ENCODE data around the gene RAB19. TPM values are rescaled to one million over a fixed set of nuclear protein-coding genes. Genes with fewer than 3 reads are reported as not detected.

Gene RAB19
- total RNA-seq, 1 experiment from 2014 or later = 10.8 TPM

DNA sequence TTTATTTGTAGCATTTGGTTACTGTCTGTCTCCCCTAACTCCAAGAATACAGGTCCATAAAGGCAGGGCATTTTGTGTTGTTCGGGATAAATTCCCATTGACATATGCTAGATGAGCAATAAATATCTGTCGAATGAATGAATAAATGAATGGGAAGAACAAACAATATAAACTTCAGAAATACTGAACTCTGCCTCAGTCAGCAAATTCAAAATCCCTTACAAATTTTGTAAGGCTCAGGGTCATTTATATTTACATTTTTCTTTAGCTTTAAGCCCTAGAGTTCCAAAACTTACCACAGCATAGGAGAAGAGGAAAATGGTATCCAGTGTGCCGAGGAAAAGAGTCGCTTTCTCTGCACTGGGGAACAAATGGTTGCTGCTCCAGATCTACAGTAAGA, 34.6 kb upstream of the RAB19 start:
- DNase-seq (ENCODE audit: low spot score) (no peak), ATAC-seq (no peak)
- H3K27ac Mint-ChIP-seq = peak overlapping the region; percentile 62; the same call in 1 of the 2 replicates
- peaks cover 39% of the 10 kb centered on the region for H3K36me3 Mint-ChIP-seq
- no peaks in the 10 kb centered on the region; the same call in 1 of the 2 replicates for H3K9me3 Mint-ChIP-seq
- CTCF ChIA-PET = no interaction called here
- no peak overlapping the region for H3K4me3 Mint-ChIP-seq
- no peaks in the 10 kb centered on the region for H3K27me3 Mint-ChIP-seq (ENCODE audit: low read depth)
- POLR2A ChIA-PET = interaction anchor here (0.7 kb wide), 1 partner anchor 73 kb away, joined by 4 read pairs; no protein-coding TSS in a partner anchor
- H3K4me1 Mint-ChIP-seq = peaks cover 12% of the 10 kb centered on the region
- TF ChIP-seq, protein P1, sequence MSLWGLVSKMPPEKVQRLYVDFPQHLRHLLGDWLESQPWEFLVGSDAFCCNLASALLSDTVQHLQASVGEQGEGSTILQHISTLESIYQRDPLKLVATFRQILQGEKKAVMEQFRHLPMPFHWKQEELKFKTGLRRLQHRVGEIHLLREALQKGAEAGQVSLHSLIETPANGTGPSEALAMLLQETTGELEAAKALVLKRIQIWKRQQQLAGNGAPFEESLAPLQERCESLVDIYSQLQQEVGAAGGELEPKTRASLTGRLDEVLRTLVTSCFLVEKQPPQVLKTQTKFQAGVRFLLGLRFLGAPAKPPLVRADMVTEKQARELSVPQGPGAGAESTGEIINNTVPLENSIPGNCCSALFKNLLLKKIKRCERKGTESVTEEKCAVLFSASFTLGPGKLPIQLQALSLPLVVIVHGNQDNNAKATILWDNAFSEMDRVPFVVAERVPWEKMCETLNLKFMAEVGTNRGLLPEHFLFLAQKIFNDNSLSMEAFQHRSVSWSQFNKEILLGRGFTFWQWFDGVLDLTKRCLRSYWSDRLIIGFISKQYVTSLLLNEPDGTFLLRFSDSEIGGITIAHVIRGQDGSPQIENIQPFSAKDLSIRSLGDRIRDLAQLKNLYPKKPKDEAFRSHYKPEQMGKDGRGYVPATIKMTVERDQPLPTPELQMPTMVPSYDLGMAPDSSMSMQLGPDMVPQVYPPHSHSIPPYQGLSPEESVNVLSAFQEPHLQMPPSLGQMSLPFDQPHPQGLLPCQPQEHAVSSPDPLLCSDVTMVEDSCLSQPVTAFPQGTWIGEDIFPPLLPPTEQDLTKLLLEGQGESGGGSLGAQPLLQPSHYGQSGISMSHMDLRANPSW (CRISPR knock-in tag; conservative IDR thresholded peaks at IDR 0.05; ENCODE audit: low read depth) = no peak
- TF ChIP-seq ZNF219 (CRISPR knock-in tag; IDR thresholded peaks at IDR 0.05; ENCODE audit: borderline replicate concordance) = no peak
- TF ChIP-seq, protein P2, sequence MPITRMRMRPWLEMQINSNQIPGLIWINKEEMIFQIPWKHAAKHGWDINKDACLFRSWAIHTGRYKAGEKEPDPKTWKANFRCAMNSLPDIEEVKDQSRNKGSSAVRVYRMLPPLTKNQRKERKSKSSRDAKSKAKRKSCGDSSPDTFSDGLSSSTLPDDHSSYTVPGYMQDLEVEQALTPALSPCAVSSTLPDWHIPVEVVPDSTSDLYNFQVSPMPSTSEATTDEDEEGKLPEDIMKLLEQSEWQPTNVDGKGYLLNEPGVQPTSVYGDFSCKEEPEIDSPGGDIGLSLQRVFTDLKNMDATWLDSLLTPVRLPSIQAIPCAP (CRISPR knock-in tag; IDR thresholded peaks at IDR 0.05) = no peak
- TF ChIP-seq, protein P3, sequence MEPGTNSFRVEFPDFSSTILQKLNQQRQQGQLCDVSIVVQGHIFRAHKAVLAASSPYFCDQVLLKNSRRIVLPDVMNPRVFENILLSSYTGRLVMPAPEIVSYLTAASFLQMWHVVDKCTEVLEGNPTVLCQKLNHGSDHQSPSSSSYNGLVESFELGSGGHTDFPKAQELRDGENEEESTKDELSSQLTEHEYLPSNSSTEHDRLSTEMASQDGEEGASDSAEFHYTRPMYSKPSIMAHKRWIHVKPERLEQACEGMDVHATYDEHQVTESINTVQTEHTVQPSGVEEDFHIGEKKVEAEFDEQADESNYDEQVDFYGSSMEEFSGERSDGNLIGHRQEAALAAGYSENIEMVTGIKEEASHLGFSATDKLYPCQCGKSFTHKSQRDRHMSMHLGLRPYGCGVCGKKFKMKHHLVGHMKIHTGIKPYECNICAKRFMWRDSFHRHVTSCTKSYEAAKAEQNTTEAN (CRISPR knock-in tag; IDR thresholded peaks at IDR 0.05) = no peak
- no peak for TF ChIP-seq JAZF1 (CRISPR knock-in tag; IDR thresholded peaks at IDR 0.05)
- TF ChIP-seq, protein P4, sequence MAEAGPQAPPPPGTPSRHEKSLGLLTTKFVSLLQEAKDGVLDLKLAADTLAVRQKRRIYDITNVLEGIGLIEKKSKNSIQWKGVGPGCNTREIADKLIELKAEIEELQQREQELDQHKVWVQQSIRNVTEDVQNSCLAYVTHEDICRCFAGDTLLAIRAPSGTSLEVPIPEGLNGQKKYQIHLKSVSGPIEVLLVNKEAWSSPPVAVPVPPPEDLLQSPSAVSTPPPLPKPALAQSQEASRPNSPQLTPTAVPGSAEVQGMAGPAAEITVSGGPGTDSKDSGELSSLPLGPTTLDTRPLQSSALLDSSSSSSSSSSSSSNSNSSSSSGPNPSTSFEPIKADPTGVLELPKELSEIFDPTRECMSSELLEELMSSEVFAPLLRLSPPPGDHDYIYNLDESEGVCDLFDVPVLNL (CRISPR knock-in tag; IDR thresholded peaks at IDR 0.05; ENCODE audit: borderline replicate concordance, low read depth) = no peak
- TF ChIP-seq, protein P5, sequence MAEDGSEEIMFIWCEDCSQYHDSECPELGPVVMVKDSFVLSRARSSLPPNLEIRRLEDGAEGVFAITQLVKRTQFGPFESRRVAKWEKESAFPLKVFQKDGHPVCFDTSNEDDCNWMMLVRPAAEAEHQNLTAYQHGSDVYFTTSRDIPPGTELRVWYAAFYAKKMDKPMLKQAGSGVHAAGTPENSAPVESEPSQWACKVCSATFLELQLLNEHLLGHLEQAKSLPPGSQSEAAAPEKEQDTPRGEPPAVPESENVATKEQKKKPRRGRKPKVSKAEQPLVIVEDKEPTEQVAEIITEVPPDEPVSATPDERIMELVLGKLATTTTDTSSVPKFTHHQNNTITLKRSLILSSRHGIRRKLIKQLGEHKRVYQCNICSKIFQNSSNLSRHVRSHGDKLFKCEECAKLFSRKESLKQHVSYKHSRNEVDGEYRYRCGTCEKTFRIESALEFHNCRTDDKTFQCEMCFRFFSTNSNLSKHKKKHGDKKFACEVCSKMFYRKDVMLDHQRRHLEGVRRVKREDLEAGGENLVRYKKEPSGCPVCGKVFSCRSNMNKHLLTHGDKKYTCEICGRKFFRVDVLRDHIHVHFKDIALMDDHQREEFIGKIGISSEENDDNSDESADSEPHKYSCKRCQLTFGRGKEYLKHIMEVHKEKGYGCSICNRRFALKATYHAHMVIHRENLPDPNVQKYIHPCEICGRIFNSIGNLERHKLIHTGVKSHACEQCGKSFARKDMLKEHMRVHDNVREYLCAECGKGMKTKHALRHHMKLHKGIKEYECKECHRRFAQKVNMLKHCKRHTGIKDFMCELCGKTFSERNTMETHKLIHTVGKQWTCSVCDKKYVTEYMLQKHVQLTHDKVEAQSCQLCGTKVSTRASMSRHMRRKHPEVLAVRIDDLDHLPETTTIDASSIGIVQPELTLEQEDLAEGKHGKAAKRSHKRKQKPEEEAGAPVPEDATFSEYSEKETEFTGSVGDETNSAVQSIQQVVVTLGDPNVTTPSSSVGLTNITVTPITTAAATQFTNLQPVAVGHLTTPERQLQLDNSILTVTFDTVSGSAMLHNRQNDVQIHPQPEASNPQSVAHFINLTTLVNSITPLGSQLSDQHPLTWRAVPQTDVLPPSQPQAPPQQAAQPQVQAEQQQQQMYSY (CRISPR knock-in tag; IDR thresholded peaks at IDR 0.05) = no peak
- TF ChIP-seq, protein P6, sequence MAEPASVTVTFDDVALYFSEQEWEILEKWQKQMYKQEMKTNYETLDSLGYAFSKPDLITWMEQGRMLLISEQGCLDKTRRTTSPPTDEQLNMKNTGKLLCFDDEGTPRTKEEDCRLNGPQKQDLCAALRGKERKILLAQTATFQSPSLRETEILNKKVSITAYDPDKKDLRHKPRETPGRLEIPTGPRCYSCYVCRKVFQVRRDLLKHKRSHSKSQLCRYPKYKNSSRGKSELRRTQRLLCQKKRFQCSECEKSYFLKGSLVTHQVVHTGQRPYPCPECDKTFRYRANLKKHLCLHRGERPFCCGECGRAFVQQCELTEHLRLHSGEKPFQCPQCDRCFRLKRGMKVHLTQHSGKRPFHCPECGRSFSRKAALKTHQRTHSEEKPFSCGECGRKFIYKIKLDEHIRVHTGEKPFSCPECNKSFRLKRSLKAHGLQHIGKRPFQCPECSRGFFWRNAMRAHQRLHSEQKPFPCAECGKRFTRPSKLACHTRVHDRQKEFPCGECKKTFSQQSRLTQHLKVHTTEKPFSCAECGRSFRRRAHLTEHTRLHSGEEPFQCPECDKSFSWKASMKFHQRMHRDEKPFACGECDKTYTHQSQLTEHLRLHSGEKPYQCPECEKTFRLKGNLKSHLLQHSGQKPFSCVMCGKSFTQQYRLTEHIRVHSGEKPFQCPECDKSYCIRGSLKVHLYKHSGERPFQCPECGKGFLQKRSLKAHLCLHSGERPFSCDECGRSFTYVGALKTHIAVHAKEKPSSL (CRISPR knock-in tag; conservative IDR thresholded peaks at IDR 0.05) = no peak
- TF ChIP-seq PRRX2 (CRISPR knock-in tag; IDR thresholded peaks at IDR 0.05) = no peak
- no peak for TF ChIP-seq MYBL2 (CRISPR knock-in tag; IDR thresholded peaks at IDR 0.05)
- TF ChIP-seq, protein P7, sequence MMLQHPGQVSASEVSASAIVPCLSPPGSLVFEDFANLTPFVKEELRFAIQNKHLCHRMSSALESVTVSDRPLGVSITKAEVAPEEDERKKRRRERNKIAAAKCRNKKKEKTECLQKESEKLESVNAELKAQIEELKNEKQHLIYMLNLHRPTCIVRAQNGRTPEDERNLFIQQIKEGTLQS (CRISPR knock-in tag; conservative IDR thresholded peaks at IDR 0.05) = no peak
- no peak for TF ChIP-seq TEAD4 (CRISPR knock-in tag; IDR thresholded peaks at IDR 0.05)
- TF ChIP-seq, protein P8, sequence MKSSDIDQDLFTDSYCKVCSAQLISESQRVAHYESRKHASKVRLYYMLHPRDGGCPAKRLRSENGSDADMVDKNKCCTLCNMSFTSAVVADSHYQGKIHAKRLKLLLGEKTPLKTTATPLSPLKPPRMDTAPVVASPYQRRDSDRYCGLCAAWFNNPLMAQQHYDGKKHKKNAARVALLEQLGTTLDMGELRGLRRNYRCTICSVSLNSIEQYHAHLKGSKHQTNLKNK (CRISPR knock-in tag; IDR thresholded peaks at IDR 0.05) = no peak
- TF ChIP-seq, protein P9, sequence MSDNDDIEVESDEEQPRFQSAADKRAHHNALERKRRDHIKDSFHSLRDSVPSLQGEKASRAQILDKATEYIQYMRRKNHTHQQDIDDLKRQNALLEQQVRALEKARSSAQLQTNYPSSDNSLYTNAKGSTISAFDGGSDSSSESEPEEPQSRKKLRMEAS (CRISPR knock-in tag; IDR thresholded peaks at IDR 0.05) = no peak
- TF ChIP-seq, protein P10, sequence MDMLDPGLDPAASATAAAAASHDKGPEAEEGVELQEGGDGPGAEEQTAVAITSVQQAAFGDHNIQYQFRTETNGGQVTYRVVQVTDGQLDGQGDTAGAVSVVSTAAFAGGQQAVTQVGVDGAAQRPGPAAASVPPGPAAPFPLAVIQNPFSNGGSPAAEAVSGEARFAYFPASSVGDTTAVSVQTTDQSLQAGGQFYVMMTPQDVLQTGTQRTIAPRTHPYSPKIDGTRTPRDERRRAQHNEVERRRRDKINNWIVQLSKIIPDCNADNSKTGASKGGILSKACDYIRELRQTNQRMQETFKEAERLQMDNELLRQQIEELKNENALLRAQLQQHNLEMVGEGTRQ (CRISPR knock-in tag; IDR thresholded peaks at IDR 0.05) = no peak
- TF ChIP-seq, protein P11, sequence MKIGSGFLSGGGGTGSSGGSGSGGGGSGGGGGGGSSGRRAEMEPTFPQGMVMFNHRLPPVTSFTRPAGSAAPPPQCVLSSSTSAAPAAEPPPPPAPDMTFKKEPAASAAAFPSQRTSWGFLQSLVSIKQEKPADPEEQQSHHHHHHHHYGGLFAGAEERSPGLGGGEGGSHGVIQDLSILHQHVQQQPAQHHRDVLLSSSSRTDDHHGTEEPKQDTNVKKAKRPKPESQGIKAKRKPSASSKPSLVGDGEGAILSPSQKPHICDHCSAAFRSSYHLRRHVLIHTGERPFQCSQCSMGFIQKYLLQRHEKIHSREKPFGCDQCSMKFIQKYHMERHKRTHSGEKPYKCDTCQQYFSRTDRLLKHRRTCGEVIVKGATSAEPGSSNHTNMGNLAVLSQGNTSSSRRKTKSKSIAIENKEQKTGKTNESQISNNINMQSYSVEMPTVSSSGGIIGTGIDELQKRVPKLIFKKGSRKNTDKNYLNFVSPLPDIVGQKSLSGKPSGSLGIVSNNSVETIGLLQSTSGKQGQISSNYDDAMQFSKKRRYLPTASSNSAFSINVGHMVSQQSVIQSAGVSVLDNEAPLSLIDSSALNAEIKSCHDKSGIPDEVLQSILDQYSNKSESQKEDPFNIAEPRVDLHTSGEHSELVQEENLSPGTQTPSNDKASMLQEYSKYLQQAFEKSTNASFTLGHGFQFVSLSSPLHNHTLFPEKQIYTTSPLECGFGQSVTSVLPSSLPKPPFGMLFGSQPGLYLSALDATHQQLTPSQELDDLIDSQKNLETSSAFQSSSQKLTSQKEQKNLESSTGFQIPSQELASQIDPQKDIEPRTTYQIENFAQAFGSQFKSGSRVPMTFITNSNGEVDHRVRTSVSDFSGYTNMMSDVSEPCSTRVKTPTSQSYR (CRISPR knock-in tag; IDR thresholded peaks at IDR 0.05) = no peak
- no peak for TF ChIP-seq SMAD3 (CRISPR knock-in tag; IDR thresholded peaks at IDR 0.05; ENCODE audit: borderline replicate concordance)
- TF ChIP-seq ZNF317 (CRISPR knock-in tag; IDR thresholded peaks at IDR 0.05; ENCODE audit: borderline replicate concordance, low read depth) = no peak
- no peak for TF ChIP-seq RELA (CRISPR knock-in tag; IDR thresholded peaks at IDR 0.05; ENCODE audit: borderline replicate concordance)
